Cardiac muscle cell (in vitro differentiated cells and primary cell): Measurements from ENCODE around the gene CNMD. TPM values are rescaled to one million over a fixed set of nuclear protein-coding genes. Genes with fewer than 3 reads are reported as not detected.

ENCODE experiments used
- DNase-seq, 2 donors: peaks; one replicate each; pipeline versions ENCODE4 v3.0.0 to v3.0.0-alpha.2; 2010 to 2017; ENCODE audit warnings: low read depth in 1 of 2, low spot score in 1 of 2
- H3K27ac ChIP-seq: fragments of 200-600 bp; sonication (generic); 2 replicates; pipeline ENCODE4 v1.5.1; 2016
- H3K27me3 ChIP-seq: fragments of 200-600 bp; sonication (generic); 2 replicates; pipeline ENCODE4 v1.6.0; 2016; ENCODE audit warnings: control low read depth
- H3K36me3 ChIP-seq: fragments of 200-600 bp; sonication (generic); 2 replicates; pipeline ENCODE4 v1.5.1; 2016; ENCODE audit warnings: control low read depth
- H3K4me1 ChIP-seq: fragments of 200-600 bp; sonication (generic); 2 replicates; pipeline ENCODE4 v1.8.1; 2017; ENCODE audit warnings: low read depth, mild to moderate bottlenecking, mixed run types
- H3K4me3 ChIP-seq: fragments of 200-600 bp; sonication (generic); 2 replicates; pipeline ENCODE4 v1.5.1; 2016; ENCODE audit warnings: mild to moderate bottlenecking
- H3K9me3 ChIP-seq: fragments of 200-600 bp; sonication (generic); 2 replicates; pipeline ENCODE4 v1.5.1; 2017; ENCODE audit warnings: low read depth, mild to moderate bottlenecking, control low read depth
- polyA plus RNA-seq: library from polyadenylated mRNA; unstranded; fragments of >200 nt; fragmentation: Nextera tagmentation; extraction: Ambion mirVana; gene quantifications from 2 replicates; pipeline ENCODE4 v1.2.1, GENCODE V29; 2016
- total RNA-seq: library from RNA; depleted of rRNA; stranded (reverse); fragments of >200 nt; gene quantifications from 2 replicates; pipeline ENCODE4 v1.2.3, GENCODE V29; 2016
- TF ChIP-seq, protein P1 (sequence below): IDR thresholded peaks from 2 replicates; pipeline ENCODE4 v1.5.1; 2012; ENCODE audit warnings: low read depth, mild to moderate bottlenecking, low read length

CNMD gene
- total and polyA plus RNA-seq, 2 experiments from 2014 or later, result 0.15 to 0.16 TPM

DNA sequence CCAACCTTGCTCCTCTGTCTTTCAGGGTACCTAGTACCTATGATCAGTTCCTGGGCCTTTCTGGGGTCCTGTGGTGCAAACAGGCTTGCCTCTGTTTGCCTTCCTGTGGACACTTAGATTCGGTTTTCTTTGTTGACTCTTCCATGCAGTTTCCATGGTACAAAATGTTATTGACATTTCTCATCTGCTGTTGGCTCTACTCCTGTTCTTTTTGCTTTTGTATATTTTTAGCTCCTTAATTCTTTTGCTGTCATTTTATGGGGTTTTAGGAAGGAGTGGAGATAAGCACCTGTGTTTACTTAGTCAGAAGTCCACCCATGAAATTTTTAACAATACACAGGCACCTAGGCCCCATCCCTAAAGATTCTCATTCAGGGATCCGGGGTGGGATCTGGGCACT is 20.5 kb upstream of the CNMD start:
- Histone ChIP-seq H3K27me3 (no peaks in the 10 kb centered on the region), H3K4me3 (no peak overlapping the region), H3K27ac (no peak overlapping the region), H3K4me1 (no peaks in the 10 kb centered on the region), H3K36me3 (no peaks in the 10 kb centered on the region), H3K9me3 (no peaks in the 10 kb centered on the region)
- DNase-seq, result no peak
- TF ChIP-seq, protein P1, sequence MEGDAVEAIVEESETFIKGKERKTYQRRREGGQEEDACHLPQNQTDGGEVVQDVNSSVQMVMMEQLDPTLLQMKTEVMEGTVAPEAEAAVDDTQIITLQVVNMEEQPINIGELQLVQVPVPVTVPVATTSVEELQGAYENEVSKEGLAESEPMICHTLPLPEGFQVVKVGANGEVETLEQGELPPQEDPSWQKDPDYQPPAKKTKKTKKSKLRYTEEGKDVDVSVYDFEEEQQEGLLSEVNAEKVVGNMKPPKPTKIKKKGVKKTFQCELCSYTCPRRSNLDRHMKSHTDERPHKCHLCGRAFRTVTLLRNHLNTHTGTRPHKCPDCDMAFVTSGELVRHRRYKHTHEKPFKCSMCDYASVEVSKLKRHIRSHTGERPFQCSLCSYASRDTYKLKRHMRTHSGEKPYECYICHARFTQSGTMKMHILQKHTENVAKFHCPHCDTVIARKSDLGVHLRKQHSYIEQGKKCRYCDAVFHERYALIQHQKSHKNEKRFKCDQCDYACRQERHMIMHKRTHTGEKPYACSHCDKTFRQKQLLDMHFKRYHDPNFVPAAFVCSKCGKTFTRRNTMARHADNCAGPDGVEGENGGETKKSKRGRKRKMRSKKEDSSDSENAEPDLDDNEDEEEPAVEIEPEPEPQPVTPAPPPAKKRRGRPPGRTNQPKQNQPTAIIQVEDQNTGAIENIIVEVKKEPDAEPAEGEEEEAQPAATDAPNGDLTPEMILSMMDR, result no peak

DNA sequence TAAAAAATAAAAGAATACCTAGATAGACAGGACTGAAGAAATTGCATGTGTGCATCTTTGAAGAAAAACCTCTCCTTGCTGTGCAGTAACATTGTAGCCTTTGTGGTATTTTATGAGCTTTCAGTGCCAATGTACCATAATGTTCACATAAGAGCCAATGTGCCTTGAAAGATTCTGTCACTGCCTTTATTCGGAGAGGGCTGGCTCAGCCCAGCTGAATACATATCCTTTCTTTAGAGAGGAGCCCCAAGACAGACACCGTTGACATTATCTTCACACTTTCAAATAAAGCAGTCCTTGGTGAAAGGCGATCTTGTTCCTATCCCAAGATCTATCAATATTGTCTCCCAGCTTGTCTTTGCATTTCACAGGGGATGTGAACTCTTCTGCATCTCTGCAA is 18.5 kb upstream of the CNMD start:
- Histone ChIP-seq H3K9me3 (no peaks in the 10 kb centered on the region), H3K36me3 (no peaks in the 10 kb centered on the region), H3K27me3 (no peaks in the 10 kb centered on the region), H3K27ac (no peak overlapping the region), H3K4me1 (no peaks in the 10 kb centered on the region), H3K4me3 (no peak overlapping the region)
- TF ChIP-seq, protein P1, result no peak
- no peak for DNase-seq

DNA sequence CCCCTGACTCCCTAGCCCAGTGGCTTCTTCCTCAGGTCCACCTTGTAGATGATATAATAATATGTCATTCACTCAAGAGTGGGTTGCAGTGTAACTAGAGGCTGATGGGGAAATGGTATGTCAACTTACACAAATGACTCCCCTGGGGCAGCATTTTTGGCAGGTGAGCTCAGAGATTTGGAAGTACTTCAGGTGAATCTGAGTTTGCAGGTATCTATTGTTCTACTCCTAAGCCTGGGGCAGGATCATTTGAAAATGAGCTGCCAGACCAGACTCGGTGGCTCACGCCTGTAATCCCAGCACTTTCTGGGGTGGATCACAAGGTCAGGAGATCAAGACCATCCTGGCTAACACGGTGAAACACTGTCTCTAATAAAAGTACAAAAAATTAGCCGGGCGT is 11.6 kb upstream of the CNMD start:
- Histone ChIP-seq H3K9me3 (no peaks in the 10 kb centered on the region), H3K36me3 (no peaks in the 10 kb centered on the region), H3K27me3 (no peaks in the 10 kb centered on the region), H3K27ac (no peak overlapping the region), H3K4me3 (no peak overlapping the region), H3K4me1 (no peaks in the 10 kb centered on the region)
- TF ChIP-seq, protein P1, result no peak
- no peak for DNase-seq

DNA sequence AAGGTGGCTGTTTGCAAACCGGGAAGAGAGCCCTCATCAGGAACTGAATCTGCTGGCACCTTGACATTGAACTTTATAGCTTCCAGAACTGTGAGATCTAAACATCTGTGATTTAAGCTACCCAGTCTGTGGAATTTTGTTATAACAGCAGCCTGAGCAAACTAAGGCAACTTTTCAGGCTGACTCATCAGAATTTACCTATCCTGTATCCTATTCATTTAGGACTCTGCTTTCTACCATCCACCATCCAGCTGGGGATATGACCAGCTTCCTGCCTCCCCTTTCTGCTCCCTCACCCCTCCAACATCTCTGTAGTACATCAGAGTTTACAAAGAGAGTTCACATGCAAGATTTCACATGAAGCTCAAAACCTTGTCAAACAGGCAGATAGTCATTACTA is 11.1 kb upstream of the CNMD start:
- TF ChIP-seq, protein P1, result no peak
- Histone ChIP-seq H3K27ac (no peak overlapping the region), H3K27me3 (no peaks in the 10 kb centered on the region), H3K4me1 (no peaks in the 10 kb centered on the region), H3K9me3 (no peaks in the 10 kb centered on the region), H3K36me3 (no peaks in the 10 kb centered on the region), H3K4me3 (no peak overlapping the region)
- DNase-seq, result no peak

DNA sequence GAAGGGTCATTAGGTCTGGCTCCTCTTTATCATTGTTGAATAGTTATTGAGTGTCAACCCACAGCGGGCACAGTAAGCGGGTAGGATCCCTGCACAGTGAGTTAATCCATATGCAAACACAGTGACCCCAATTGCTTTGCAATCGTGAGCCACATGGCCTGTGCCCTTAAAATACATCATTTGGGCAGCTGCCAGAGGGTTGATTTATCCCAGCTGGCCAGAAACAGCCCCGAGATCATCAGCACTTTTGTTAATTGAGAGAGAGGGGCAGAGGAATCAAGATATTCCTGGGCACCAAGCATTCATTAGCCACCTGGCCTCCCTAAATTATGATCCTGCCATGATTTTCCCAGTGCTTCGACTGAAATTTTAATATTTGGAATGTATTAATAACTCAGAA is 9.8 kb upstream of the CNMD start:
- Histone ChIP-seq H3K27me3 (no peaks in the 10 kb centered on the region), H3K4me3 (no peak overlapping the region), H3K27ac (no peak overlapping the region), H3K36me3 (no peaks in the 10 kb centered on the region), H3K4me1 (no peaks in the 10 kb centered on the region), H3K9me3 (no peaks in the 10 kb centered on the region)
- no peak for DNase-seq
- TF ChIP-seq, protein P1, result no peak

DNA sequence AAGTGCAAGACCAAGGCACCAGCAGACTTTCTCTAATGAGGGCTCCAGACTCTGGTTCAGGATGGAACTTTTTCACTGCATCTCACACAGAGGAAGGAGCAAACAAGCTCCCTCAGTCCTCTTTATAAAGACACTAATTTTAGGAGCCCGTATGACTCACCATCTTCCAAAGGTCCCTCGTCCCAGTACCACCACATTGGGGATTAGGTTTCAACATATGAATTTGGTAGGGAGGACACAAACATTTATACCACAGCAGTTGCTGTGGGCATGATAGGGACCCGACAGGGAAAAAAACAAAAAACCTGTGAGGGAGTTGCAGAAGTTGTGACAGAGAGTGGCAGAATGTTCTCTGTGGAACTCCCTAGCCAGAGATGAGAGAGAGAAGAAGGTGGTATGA is 6.5 kb upstream of the CNMD start:
- no peaks in the 10 kb centered on the region for H3K9me3 ChIP-seq
- H3K27ac ChIP-seq, result no peak overlapping the region
- no peak for DNase-seq
- no peak overlapping the region for H3K4me3 ChIP-seq
- TF ChIP-seq, protein P1, result no peak
- no peaks in the 10 kb centered on the region for H3K4me1 ChIP-seq
- no peaks in the 10 kb centered on the region for H3K36me3 ChIP-seq
- H3K27me3 ChIP-seq, result peaks cover 13% of the 10 kb centered on the region
